SKM-1 (cell line): ENCODE data around the gene GLIS1.

ENCODE experiments used
- DNase-seq: peaks from one replicate; lab custom pipeline; 2025; ENCODE audit not compliant: unreplicated experiment; lab: John Stamatoyannopoulos, UW

Gene GLIS1

DNA sequence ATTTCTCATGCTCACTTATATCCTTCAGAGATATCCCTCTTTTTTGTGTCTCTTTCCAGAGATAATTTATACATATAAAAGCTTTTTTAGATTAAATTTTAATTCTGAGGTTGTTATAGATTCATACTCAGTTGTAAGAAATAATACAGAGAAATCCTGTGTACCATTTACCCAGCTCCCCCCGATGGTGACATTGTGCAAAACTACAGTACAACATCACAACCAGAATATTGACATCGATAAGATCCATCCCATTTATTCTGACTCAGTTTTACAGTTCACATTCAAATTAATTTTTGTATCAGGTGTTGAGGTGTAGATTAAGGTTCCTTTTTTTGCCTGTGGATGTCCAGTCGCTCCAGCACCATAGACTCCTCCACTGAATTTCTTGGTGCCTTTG lies 265.5 kb downstream of the GLIS1 start:
- DNase-seq: no peak

DNA sequence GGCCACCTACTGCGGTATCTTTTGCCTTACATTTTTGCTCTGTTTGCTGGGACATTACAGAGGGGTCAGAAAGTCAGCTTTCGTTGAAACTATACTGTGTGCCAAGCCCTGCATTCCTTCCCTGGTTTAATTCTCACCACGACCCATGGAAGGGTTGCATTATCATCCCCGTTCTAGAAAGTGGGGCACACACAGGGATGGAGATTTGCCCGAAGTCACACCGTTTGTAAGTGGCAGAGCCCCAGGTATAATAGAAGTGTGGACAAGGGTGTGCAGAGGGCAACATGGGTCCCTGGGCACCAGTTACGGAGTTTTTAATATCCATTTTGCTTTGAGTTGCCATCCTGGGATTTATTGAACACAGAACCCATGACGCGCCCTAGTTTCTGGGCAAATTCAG lies 268.0 kb downstream of the GLIS1 start:
- DNase-seq: no peak

DNA sequence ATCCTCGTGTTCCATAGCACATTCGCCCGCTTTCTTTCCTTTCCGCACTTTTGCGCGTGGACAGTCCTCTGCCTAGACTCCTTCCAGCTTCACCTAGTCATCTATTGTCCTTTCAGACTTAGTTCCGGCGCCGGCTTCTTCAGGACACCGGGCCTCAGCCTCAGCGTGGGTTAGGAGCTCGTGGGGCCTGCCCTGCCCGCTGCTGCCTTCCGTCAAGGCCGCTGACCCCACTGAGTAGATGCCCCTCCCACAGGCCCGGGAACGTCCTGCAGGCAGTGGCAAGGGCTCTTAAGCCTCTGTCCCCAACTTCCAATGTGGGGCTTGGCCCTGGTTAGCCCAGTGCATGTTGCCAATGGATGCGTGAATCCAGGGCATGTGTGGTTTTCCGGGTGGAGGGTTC lies 268.4 kb downstream of the GLIS1 start:
- no peak for DNase-seq

DNA sequence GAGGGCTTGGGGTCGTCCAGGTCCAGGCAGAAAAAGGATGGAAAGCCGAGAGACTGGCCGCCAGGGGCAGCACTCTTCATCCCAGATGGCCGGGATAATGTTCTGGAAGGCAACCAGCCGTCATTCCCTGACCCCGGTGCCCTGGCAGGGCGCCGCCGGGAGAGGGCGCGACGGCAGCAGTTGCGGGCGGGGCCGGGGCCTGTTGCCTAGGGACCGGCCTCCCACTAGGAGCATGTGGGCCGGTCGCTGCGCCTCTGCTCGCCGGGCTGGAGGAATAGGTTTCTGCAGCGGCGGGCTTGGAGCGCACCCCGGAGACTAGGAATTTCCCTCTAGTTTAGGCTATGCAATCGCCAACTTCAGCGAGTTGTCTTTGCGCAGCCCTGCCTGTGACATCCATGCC lies 268.8 kb downstream of the GLIS1 start:
- no peak for DNase-seq

DNA sequence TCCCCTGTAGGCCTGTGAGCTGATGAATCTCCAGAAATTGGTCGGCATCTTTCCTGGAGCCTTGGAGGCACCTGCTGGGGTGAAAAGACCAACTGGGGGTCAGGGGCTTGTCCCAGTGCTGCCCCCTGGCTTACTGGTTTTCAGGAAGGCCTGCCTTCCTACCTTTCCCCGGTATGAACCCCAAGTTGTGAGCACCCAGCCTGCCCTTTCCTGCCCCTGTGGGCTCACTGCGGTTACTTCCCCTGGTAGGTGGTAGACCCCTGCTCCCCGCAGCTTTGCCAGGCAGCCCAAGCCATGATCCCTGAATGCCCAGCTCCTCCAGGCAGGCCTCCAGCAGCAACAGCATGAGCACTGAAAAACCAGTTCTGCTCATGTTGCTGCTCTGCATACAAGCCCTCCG lies 269.6 kb downstream of the GLIS1 start:
- no peak for DNase-seq

DNA sequence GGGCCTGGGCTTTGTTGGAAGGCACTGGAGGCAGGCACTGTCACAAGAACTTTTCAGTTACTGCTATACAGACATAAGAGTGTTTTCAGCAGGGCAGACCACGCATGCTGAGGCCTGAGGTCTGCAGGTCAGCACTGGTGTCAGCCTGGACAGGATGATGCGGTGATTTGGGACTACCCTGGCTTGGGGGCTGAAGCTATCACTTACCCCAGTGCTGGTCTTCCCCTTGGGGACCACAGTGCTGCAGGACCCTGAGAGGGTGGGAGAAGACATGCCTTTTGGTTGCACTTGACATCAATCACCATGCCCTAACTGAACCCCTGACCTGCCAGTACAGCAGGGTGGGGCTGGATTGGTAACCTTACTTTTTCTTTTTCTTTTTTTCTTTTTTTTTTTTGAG lies 270.6 kb downstream of the GLIS1 start:
- no peak for DNase-seq

DNA sequence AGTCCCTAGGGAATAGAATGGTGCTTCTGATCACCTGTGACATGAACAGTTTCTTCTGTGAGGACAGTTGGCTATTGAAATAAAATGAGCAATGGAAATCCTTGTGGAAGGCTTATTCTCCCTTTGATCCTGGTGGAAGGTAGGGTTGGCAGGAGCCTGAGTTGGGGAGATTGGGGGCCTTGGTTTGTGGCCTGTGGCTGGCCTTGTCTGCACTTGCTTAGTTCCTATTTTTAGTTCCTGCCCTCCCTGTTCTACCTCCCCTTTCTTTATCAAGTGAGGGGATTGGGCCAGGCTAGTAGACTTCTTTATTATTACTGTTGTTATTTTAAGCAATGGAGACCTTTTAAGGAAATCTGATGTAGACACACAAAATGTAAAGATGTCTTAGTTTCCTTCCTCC lies 271.6 kb downstream of the GLIS1 start:
- peak; percentile 26 for DNase-seq

DNA sequence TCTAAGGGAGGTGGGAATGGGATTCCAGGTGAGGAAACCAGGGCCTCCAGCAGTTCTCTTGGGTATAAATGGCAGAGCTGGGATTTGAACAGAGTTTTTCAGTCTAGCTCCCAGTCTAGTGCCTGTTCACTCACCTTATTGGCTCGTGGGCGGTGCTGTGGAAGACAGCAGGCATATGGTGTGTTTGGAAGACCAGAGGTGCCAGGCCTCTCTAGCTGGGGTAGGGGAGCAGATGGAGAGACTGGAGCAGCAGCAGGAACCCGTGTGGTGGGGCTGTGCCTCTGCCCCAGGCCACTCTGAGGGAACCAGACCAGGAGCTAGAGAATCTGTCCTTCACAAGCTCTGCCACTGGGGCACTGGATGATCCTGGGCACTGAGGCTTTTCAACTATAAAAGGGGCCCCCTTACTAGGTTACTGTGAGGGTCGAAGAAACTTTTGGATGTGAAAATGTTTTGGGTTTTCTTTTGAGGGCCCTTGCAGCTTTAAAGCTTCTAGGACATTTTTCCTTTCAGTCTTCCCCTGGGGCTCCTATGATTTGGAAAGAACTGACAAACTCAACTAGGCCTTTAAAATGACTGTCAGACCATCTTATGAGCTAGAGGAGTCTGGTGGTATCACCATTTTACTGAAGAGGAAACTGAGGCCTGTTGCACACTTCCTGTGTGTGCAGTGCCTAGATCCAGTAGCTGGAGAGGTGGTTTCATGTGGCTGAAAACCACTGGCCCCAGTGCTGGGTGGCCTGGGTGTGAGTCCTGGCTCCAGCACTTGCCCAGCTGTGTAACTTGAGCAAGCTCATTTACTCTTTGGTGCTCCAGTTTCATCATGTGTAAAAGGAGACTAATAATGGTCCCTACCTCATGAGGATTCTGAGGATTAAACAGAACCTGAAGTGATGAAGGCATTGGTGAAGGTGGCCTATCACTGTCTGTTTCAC lies 273.7 kb downstream of the GLIS1 start:
- DNase-seq: no peak

DNA sequence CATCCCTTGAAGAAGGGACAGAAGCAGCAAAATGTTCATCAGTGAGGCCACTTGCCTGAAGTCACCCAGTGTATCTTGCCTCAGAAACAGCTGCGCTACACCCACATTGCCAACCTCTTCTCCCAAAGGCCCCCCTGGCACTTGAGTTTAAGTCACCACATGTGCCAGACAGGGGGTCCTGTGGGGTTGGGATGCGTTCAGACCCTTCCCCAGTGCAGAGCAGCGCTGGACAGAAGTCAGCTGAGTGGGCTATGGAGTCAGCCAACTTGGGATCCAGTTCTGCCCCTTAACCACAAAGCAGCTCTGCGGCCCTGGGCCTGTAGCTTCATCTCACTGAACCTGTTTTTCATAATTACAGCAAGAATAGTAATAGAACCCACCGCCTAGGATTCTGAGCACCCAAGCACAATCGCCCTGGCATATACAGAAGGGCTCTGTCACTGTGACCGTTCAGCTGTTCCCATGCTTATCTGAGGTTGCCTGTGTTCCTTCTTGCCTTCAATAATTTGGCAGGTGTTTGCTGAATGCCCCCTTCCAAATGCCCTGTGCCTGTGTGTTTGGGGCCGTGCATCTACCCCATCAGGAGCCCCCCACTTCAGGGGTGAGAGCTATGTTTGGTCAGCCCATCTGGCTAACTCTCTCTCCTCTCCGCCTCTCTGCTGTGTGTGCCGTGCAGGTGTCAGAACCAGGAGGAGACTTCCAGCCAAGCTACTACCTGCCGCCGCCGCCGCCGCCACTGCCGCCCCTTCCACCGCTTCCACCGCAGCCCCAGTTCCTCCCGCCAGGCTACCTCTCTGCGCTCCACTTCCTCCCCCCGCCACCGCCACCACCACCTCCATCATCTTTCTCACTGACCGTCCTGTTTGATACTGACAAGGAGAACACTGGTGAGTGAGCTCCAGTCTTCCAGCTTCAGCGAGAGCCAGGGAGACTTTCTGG lies 274.7 kb downstream of the GLIS1 start:
- DNase-seq: no peak

DNA sequence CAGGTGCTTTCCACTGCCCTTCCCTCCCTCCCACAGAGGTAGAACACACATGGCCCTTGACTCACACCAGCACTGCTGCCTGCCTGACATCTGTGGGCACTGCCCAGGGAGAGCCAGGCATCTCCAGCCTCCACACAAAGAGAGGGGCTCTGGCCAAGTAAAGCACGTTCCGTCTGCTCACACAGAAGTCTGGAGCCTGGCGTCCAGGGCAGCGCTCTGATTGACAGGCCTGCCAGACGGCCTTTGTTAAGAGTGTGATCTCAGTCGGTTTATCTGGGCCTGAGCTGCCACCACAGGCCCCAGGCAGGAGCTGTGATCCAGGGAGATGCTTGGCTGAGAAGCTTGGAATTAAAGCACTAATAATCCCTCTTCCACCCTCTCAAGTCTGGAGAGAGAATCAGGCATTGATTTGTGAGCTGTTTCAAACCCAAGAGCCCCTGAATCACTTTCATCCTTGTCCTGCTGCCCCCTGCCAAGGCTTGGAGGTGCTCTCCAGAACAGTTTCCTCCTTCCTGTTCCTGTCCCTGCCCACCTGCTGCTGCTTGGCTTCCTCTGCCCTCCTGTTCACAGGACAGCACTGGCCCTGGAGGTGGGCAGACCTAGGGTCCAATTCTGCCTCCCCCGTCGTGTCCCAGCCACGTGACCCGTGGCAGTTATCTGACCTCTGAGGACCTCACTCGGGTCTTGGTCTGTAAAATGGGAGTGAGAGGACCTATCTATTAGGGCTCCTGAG lies 276.0 kb downstream of the GLIS1 start:
- no peak for DNase-seq

DNA sequence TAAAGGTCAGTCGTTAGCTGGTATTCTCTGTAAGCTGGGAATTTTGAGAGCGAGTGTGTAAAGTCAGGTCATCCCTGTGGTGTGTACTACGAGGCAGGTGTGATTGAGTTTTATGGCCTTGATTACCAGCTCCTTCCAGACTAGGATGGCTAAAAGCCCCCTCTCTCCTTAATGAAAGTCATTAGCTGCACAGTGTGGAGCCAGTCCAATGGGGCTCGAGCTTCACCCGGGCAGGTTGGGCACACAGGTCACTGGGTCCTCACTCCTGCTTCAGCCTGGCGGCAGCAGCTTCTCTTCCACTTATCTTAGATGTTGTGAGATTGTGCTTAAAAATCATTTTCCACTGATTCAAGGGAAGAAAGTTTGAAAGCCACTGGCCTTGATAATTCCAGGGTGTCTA lies 276.8 kb downstream of the GLIS1 start:
- DNase-seq: no peak

DNA sequence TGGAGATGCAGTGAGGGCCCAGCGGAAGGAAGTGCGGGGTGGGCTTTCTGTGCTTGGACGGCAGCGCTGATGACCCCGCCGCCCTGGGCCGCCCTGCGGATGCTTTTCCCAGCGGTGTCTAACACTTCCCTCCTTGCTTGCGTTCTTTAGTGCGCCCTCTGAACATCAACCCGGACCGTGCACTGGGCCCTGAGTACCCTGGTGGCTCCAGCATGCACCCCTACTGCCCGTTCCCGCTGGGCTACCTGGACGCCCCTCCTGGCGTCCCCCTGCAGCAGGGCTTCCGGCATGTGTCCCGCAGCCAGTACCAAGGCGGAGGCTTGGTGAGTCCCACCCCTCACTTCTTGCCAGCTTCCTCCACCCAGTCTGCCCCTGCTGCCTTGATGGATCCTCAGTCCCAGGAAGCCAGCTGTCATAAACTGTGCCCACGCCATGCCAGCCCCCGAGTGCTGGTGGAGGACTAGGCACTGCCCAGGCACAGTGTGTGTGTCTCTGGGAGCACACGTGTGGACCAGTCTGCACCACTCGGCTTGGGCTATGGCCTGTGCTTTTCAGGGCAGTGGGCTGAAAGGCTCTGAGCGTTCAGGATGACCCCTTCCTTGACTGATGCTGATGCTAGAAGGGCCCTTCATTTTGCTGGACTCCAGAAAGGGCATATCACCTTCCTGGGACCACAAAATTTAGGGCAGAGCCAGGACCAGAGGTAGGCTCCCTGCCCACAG lies 277.5 kb downstream of the GLIS1 start:
- no peak for DNase-seq

DNA sequence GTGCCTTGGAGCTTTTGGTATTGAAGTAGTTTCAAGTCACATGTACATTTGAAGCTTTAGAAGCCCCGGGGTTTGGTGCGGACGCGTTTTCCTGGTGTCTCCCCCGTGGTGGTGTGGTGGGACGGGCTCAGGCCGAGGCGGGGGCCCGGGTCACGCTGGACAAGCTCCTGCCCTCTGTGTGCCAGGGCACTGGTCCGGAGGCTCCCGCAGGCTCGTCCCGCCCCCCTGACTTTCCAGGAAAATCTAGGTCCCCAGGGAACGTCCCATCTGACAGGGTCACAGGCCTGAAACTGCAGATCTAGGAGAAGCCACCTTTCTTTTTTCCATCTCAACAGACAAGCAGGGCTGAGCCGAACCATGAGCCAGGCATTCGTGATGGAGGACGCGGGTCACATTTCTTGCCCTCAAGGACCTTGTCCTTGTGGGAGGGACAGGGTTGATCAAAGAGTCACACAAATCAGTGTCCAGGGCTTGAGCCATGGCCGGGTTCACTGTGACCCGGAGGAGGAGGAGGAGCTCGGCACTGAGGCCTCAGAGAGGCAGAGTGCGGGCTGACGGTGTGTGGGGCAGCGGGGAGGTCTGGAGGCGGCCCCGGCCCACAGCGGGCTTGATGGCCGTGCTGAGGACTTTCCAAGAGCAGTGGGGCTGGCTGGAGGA lies 278.2 kb downstream of the GLIS1 start:
- DNase-seq: no peak

DNA sequence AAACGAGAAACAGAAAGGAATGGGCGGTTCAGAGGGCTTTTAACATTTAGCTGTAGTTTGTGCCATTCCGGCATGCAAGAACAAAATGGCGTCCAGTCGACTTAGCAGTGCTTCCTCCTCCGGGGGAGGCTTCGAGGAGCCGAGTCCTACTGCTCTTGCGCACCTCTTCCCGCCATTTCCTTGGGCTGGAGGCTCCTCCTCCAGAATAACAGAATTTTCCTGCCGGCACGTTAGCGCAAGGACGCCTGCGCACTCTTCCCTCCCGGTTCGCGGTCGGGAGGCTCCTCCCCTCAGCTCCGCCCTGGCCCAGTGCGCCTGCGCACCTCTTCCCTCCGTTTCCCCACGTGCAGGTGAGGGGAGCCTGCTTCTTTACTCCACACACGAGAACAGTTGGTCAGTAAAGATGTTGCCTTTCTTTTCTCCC lies 278.7 kb downstream of the GLIS1 start:
- no peak for DNase-seq

DNA sequence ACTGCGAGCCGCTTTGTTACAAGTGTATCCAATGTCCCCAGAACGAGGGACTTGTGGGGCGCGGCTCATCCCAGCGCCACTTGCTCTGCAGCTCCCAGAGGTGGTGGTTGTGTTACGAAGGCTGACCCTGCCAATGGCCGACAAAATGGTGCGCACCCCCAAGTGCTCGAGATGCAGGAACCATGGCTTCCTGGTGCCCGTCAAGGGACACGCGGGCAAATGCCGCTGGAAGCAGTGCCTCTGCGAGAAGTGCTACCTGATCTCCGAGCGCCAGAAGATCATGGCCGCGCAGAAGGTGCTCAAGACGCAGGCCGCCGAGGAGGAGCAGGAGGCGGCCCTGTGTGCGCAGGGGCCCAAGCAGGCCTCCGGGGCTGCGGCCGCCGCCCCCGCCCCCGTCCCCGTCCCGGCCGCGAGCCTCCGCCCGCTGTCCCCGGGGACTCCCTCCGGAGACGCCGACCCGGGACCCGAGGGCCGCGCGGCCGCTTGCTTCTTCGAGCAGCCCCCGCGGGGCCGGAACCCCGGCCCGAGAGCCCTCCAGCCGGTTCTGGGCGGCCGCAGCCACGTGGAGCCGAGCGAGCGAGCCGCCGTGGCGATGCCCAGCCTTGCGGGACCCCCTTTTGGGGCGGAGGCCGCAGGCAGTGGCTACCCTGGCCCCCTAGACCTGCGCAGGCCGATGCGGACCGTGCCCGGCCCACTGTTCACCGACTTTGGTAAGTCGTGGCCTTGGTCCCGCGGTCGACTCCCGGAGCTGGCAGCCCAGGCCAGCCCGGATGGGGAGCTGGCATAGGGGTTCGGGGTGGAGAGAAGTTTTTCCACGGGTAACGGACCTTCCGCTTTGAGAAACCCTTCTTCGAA lies 279.4 kb downstream of the GLIS1 start, which contains the start of gene DMRTB1:
DMRTB1 (plus strand) TSS at position 79 of the 855 bp plus-strand sequence; CDS start at position 134, 55 bp downstream.
- DNase-seq: no peak

DNA sequence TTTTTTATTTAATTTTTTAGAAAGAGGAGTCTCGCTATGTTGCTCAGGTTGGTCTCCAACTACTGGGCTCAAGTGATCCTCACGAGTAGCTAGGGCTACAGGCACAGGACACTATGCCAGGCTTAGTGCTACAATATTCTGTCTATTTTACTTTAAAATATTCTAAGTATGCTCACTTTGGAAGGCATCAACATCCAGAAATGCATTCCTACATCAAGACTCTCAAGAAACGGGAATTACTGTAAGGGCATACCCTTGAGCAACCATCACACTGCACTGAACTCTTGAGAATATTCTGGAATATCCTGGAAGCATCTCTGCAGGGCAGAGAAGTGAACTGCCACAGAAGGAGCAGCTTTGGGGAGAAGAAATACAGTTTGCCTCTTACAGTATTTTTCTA lies 280.3 kb downstream of the GLIS1 start:
- no peak for DNase-seq
